LoVo (cell line): ENCODE measurements around the gene PDCD7.
"Not testable (repeated sequence)": the region's sequence is repeated elsewhere in the genome, so short reads cannot be mapped to it uniquely, and the experiment has no call there.

Experiments
- DNase-seq: peaks from one replicate; pipeline ENCODE4 v3.0.0-alpha.2; 2016; ENCODE audit warnings: low spot score

PDCD7 gene

DNA sequence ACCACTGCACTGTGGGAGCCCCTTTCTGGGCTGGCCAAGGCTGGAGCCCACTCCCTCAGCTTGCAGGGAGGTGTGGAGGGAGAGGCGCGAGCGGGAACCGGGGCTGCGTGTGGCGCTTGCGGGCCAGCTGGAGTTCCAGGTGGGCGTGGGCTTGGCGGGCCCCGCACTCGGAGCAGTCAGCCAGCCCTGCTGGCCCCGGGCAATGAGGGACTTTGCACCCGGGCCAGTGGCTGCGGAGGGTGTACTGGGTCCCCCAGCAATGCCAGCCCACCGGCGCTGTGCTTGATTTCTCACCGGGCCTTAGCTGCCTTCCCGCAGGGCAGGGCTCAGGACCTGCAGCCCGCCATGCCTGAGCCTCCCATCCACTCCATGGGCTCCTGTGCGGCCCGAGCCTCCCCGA is 58.7 kb downstream of the PDCD7 start:
- DNase-seq, result not testable (repeated sequence)

DNA sequence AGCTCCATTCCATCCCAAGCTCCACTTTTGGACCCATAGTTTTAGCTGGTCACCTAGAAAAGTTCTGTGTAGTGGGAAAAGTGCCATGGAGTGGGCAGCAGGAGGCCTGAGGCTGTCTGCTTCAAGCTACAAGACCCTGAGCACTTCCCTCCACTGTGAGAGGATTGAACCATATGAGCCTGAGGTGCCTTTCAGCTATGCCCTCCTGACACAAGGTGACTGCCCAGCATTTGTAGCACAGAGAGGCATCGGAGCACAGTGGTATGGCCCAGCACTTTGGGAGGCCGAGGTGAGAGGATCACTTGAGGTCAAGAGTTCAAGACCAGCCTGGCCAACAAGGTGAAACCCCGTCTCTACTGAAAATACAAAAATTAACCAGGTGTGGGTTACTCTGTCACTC is 61.0 kb downstream of the PDCD7 start:
- no peak for DNase-seq

DNA sequence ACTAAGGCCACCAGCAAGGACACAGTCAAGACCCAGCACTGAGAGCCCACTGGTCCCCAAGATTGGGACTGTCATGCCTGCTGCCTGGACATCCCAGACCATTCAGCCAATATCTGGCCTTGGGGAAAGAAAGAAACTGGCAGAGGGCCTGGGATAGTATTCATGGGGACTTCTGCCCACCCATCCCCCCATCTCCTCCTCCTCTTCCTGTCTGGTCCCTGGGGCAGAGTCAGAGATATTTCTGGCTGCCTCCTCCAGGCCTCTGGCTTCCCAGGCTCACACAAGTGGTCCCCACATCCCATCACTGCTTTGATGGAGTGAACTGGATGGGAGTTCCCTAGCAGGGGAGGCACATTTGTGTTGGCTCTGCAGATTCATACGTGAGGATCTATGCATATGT is 61.6 kb downstream of the PDCD7 start:
- DNase-seq, result no peak

DNA sequence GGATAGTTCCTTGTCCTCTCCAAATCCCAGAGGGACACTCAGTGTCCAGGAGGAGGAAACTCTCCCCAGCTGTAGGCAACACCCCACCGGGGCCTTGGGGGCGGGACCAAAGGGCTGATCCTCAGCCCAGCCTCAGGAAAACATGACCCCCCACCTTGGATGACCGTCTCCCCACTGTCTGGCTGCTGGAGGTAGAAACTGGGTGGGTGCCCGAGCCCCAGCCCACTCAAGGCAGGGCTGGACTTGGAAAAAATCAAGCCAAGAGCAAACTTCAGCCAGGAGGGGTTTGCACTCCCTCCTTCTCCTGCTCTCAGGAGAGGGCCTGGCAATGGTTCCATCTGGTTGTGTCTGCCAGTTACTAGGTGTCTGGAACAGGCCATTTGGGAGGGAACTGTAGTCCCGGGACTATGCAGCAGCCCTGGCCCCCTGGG is 62.2 kb downstream of the PDCD7 start:
- DNase-seq, result no peak

DNA sequence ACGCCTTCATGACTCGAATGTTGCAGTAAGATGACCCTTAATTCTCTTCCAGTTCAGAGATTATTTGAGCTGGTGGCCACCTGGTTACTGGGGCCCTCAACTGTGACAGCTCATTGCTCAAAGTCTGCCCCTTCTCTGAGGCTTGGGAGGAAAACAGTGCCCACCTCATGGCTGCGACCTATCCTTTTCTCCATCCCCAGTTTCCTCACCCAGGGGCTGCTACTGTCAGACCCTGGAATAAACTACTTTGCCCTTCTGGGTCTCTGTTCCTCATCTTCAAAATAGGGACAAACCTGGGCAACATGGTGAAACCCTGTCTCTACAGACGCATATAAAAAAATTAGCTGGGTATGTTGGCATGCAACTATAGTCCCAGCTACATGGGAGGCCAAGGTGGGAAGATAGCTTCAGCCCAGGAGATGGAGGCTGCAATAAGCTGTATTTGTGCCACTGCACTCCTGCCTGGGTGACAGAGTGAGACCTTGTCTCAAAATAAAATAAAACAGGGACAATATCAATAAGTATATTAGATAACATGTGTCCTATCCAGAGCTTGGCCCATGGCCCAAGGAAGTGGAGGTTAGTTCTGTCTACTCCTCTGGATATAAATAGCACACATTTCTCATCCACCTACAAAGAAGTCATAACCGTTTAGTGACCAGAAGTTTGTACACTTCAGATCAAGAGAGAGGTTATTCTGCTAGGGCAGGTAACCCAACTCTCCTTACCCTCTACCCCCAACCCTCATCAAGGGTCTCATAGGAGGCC is 63.6 kb downstream of the PDCD7 start:
- DNase-seq, result no peak

DNA sequence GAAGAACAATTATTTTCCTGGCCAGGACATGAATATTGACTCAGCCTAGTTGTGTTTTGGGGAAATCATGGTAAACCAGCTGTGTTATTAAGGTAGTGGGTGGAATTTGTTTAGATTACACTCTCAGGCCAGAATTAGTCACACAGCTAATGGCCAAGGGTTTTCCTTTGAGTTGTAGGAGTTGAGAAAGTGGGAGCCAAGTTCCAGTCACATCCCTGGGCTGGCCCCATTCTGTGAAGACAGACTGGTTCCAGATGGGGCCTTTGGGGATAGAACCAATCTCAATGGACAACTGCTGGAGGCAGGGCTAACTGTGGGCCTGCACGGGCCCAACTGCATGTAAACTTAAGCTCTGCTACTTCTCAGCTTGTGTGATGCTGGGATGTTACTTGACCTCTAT is 64.4 kb downstream of the PDCD7 start:
- DNase-seq, result no peak

DNA sequence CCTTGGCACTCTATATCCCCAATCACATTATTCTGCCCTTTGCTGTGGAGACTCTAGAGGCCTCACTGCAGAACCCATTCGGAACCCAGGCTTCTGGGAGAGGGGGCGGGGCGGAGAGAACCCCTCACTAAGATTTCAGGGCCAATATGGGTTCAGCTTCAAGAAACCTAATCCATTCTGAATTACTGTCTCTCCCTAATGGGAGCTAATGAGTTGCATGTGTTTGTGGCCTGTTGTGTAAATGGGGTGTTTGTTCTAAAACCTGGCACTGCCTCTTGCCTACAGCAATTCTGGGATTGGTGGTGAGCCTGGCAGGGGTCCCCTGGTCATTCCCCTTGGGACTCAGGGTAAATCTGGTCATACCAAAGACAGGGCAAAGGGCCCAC is 65.2 kb downstream of the PDCD7 start:
- DNase-seq, result no peak

DNA sequence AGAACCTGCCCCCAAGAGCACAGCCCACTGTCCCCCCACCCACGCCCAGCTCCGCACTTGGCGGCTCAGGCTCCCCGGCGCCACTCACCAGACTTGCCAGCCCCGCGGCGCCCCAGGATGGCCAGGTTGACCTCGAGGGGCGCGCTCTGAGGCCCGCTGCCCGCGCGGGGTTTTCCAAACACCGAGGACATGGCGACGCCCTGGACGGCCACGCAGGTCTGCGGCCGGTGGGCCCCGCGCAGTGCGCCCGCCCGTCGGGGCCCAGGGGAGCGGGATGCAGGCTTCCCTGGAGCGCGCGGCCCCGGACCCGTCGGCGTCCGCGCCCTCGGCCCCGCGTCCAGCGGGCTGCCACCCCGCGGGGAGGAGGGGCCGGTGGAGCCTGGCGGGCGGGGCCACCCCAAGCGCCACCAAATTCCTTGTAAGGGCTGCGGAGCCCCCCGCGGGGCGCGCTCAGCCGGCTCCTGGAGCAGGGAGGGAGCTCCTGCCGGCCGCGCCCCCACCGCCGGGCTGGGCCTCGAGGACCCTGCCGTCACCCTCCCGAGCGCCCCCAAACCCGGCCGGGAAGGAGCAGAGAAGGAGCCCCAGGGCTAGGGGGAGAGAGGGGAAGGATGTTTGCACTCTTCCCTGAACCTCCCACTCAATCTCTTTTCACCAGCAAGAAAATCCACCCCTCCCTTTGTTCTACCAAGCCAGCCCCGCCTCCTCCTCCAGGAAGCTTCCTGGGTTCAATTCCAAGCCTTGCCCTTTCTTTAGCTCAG is 65.8 kb downstream of the PDCD7 start, which contains the start of gene RASL12:
RASL12 (minus strand) TSS at position 347 of the 758 bp plus-strand sequence; CDS start at position 191, 156 bp downstream.
- DNase-seq, result no peak
